NCI-H2081 treated with DMSO at 0.1 percent for 48 hours (cell line): ENCODE data around the gene CCDC88C.

ENCODE experiments used
- DNase-seq: peaks from one replicate; lab custom pipeline; 2025; lab: John Stamatoyannopoulos, UW

The CCDC88C gene

DNA sequence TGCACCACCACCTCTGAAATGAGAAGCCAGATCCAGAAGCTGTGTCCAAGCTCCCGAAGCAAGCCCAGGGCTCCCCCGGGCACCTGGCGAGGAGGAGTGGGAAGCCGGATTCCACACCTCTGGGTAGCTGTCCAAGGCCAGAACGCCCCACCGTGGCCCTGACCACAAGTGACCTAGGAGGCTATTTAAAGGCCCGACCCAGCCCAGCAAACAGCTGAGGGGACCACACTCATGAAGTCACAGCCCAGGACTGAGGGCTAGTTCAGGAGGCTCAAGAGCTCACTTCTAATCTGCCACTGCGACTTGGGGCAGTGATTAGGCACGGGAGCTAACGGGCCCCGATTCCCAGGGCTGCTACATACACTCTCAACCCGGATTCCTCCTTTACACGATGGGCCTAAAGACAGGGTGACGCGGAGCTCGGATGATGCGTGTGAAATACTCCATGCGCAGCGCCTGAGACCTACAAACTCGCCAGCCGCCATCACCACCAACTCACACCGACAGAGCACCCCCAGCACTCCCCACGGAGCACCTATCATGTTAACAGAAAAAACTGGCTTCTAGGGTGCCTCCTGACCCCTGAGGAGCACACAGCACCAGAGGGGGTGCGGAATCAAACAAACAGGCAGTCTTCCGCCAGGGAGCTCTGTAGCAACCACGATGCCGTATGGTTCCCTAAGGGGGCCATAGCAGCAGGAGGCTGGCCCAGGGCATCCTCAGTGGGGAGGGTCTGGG is 89.1 kb downstream of the CCDC88C start:
- no peak for DNase-seq

DNA sequence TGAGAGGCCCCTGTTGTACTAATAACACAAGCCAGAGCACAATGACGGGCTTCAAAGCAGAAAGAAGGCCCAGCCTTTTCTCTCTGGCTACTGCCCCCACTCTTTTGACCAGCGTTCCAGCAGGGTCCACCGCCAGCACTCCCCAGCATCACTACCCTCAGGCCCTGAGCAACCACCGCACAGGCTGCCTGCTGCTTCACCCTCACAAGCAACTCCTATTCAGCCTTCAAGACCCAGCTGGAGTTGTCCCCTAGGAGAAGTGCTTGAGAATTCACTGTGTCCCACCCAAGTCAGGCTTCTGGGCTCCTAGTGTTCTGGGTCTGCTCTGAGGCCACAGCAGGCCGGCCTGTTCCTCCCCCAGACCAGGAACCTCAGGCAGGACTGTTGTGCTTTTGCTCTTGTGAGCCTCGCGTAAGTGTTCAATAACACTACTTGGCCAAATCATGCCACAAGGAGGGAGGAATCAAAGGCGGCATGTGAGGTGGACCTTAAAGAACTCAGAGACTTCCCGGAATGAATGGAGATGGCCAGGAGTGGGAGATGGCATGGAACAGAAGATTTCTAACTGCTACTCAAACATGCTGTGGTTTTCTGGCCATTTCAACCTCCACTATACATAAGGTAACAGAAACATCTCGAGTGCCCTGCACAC is 89.8 kb downstream of the CCDC88C start:
- no peak for DNase-seq

- DNase-seq = no peak
These were observed 90.4 kb downstream of the CCDC88C start for GRCh38 chr14:91327250-91327595.

DNA sequence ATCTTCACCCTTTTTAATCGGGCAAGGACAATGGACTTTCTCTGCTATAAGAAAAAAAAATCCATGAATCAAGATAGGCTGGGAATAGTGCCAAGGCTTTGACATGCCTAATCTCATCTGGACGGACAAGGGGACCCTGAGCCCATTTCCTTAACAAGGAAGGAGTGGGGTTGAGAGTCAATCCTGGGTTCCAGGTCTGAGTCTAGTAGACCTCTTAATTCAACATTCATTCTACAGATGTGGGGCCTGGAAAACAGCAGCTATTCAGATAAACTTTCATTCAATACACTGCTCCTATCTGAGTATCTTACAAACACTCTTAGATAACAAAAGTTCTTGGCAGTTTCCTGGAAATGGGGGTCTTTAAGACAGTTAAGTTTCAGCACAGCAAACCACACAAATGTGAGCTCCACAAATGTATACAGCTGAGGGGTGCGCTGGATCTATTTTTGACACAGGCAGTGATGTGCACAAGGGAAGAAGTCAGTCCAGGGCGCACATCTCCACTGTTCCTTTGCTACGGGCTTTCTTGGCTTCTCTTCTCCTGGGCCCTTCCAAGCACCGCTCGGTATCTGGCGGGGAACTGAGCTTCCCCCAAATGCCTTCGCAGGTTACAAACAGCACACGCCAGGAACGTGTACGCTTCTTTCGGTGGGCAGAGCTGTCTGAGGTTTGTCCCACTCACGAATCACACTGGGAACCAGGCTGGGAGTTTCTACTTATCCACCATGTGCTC is 90.9 kb downstream of the CCDC88C start:
- no peak for DNase-seq

DNA sequence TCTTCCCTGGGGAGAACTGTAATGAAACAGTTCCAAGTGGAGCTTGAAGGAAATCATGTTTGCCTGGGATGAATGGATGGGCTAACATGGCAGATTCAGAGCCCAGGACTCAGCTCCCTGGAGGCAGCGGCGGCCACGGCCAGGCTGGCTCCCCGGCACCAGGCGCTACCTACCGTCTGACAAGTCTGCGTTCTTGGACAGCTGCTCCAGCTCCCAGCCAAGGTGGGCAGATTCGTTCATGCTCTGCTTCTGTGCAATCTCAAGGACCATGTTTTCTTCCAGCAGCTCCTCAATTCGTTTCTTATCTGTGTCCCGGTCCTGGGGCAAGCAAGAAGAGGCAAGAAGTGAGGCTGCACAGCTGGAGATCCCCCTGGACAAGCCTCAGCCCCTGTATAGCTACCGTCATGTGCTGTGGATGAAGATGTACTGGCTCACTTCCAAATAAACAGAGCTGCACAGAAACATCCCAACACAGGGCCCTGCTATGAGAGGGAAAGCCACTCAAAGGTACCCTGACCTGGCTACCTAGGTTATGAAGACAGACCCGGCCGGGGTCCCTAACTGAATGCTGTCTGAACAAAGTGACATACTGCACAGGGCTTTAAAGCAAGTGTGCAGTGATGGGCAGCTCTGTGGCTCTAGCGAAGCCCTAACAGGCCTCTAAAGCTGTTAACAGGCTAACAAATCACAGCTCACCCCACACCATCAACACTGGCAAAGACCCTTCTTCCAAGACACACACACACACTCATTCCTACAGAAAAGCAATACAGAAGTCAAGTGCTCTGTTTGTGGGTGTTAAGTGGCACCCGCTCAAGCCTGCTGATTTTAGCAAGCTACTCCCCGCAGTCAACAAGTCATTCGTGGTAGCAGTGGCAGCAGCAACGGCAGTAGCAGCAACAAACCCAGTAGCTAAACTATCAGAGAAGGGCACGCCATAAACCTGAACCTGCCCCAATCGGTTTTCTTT is 92.7 kb downstream of the CCDC88C start:
- DNase-seq = no peak

DNA sequence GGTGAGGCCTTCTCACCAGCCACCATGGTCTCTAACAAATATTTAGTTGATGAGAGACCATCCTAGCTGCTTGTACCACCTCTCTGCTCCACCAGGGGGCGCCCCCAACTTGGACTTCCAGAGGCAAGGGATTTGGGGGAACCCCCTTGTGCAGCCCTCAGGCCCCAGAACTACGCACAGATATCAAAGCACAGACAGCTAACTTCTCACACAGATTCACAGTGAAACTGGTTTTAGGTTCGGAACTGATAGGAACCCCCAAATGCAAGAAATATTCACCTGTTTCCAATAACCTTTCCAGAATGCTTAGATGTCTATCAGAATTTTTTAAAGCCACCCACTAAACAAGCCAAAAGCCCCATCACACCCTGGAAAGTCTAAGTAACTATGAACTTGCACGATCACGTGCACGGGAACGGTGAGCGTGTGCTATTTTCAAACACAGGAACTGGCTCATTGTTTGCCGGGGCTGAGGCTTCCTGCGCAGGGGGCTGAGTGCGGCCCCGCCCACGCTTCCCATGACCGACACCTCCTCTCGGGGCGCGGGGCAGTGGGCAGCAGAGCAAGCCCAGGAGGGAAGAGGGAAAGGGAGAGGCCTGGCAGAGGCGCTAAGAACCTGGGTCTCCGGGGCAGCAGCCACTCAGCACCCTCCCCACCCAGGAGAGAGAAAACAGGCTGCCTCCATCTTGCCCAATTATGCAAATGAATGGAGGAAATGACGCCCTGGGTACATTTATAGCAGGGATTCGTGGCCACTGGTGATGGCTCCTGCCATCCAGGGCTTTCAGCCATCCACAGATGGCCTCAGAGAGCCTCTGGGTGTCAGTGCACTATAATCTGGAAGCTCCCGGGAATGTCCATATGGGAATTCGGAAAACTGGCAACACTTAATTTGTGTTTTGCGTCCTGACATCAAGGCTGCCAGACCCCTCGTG is 93.7 kb downstream of the CCDC88C start:
- DNase-seq = peak; percentile 31

DNA sequence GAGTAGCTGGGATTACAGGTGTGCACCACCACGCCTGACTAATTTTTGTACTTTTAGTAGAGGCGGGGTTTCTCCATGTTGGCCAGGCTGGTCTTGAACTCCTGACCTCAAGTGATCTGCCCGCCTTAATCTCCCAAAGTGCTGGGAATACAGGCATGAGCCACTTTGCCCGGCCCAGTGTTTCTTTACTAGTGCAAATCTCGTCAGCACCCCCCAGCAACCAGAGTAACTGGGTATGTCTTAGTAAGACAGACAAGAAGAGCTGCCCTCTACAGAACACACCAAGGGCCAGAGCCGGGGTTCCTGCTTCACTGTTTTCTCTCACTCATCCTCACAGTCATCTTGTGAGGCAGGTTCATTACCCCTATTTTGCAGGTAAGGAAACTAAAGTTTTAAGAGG is 94.6 kb downstream of the CCDC88C start:
- no peak for DNase-seq

- no peak for DNase-seq
These were observed 95.0 kb downstream of the CCDC88C start for GRCh38 chr14:91322623-91323022.

GRCh38 chr14:91321131-91321530 is 96.5 kb downstream of the CCDC88C start:
- DNase-seq = no peak

DNA sequence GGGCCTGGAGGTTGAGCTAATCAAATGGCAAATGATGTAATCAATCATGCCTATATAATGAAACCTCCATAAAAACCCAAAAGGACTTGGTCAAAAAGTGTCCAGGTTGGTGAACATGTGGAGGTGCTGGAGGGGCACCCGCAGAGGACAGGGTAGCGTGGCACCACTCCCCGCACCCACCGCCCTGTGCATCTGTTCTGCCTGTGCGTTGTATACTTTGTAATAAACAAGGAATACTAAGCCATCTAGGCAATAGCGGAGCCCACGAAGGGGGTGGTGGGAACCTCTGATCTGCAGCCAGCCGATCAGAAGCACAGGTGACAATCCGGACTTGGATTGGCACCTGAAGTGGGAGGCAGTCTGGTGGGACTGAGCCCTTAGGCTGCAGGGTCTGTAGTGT is 97.4 kb downstream of the CCDC88C start:
- no peak for DNase-seq

GRCh38 chr14:91318911-91319310 is 98.7 kb downstream of the CCDC88C start:
- DNase-seq = no peak

- no peak for DNase-seq
These were observed 100.0 kb downstream of the CCDC88C start for GRCh38 chr14:91317381-91318308.

GRCh38 chr14:91316761-91317160 is 100.9 kb downstream of the CCDC88C start:
- DNase-seq = no peak

DNA sequence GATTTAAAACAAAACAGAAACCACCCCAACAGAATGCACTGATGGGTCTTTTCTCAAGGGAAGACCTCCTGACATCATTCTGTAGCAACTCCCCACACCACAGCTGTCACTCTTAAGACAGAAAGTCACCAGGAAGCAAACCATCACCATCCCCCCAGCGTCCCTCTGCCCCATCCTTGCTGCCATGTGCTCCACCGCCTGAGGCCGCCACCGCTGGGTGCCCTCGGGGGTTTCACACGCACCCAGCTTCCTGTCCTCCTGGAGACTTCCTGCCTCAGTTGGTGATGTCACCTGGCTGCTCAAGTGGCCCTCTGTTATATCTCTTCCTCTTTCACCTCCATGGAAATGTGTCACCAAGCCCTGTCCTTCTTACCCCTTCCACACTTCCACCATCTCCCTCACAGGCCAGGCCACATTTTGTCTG is 101.8 kb downstream of the CCDC88C start:
- no peak for DNase-seq

DNA sequence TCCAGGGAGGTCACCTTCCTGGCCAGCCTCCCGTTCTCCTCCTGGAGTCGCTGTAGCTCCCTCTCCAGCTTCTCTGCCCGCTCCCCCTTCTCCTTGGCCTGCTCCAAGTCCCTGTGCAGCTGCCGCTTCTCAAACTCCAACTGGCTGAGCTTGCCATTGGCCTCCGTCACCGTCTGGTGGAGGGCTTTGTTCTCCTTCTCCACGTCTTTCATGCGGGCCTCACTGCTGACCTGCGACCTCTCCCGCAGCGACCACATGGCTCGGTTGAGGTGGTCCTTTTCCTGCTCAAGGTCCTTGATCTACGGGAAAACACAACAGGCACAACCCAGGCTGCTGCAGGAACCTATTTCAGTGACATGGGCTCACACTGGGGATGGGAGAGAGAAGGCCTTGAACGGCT is 103.8 kb downstream of the CCDC88C start:
- DNase-seq = no peak

- no peak for DNase-seq
These were observed 104.3 kb downstream of the CCDC88C start for GRCh38 chr14:91313154-91313850.

DNA sequence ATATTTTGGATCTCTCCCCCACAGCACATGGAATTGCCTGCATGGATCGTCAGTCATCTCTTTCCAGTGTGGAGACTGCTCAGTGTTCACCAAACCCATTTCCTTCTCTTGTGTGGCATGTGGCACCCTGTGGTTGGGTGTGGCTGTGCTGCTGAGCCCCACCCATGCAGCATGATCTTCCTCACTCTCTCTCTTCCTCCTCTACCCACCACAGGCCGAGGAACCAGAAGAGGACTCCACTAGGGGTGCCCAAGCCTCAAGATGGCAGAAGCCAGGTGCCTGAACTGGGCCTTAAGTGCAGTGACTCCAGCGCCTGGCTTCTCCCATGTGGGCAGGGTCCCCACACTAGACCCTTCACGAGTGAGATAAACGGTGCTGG is 106.3 kb downstream of the CCDC88C start:
- DNase-seq = no peak

DNA sequence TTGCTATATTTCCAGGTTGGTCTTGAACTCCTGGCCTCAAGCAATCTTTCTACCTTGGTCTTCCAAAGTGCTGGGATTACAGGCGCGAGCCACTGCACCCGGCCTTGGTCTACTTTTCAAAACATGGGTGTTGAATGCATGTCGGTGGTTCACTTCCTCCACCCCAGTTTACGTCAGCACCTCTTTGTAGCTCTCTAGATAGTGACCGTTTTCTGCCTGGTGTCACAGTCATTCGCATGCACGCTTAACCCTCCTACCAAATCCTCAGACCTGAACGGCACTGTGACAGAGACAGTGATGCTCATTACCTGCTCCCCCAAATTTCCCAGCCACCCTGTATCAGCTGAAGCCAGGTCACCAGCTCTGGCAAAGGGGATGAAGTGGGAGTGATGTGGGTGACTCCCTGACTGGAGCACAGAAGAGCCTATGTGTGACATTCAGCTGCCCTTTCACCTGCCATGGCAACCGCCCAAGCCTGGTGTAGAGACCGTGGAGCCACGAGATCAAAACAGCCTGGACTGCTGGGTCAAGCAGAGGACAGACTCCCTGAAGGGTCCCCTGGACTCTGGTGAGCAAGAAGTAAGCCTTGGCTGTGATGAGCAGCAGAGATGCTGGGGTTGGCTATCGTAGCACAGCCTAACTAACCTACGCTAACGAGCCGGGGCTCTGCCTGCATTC is 106.9 kb downstream of the CCDC88C start:
- DNase-seq = no peak
